Hepatocyte (in vitro differentiated cells): Measurements from ENCODE around the gene NPFF.

Experiments
- EZH2 ChIP-seq: fragments of 200-600 bp; sonication (generic); IDR thresholded peaks from 2 replicates; pipeline ENCODE4 v1.6.1; 2016; ENCODE audit warnings: antibody characterized with exemption, mild to moderate bottlenecking, borderline replicate concordance
- EZH2phosphoT487 ChIP-seq: fragments of 200-600 bp; sonication (generic); IDR thresholded peaks from one replicate; pipeline ENCODE4 v1.6.1; 2018; ENCODE audit warnings: antibody characterized with exemption, mild to moderate bottlenecking, low read depth, moderate library complexity; ENCODE audit not compliant: unreplicated experiment, severe bottlenecking
- TF ChIP-seq, protein P1 (sequence below): fragments of 200-600 bp; sonication (generic); IDR thresholded peaks from 2 replicates; pipeline ENCODE4 v1.5.1; 2016; ENCODE audit warnings: antibody characterized with exemption, mild to moderate bottlenecking; ENCODE audit not compliant: poor library complexity

DNA sequence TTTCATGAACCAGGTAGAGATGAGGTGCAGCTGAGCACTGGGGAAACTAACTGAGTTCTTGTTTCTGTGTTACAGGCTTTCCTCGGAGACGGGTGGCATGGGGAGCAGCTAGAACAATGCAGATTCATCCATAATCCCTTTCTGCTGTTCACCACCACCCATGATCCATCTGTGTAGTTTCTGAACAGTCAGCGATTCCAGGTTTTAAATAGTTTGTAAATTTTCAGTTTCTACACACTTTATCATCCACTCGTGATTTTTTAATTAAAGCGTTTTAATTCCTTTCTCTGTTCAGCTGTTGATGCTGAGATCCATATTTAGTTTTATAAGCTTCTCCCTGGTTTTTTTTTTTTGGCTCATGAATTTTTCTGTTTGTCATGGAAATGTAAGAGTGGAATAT, 28.0 kb downstream of the NPFF start:
- TF ChIP-seq EZH2 (no peak), EZH2phosphoT487 (no peak)
- TF ChIP-seq, protein P1, sequence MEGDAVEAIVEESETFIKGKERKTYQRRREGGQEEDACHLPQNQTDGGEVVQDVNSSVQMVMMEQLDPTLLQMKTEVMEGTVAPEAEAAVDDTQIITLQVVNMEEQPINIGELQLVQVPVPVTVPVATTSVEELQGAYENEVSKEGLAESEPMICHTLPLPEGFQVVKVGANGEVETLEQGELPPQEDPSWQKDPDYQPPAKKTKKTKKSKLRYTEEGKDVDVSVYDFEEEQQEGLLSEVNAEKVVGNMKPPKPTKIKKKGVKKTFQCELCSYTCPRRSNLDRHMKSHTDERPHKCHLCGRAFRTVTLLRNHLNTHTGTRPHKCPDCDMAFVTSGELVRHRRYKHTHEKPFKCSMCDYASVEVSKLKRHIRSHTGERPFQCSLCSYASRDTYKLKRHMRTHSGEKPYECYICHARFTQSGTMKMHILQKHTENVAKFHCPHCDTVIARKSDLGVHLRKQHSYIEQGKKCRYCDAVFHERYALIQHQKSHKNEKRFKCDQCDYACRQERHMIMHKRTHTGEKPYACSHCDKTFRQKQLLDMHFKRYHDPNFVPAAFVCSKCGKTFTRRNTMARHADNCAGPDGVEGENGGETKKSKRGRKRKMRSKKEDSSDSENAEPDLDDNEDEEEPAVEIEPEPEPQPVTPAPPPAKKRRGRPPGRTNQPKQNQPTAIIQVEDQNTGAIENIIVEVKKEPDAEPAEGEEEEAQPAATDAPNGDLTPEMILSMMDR: no peak
